GM19467 (cell line): ENCODE results near the gene ATP2C2.
"Not testable (repeated sequence)": the region's sequence is repeated elsewhere in the genome, so short reads cannot be mapped to it uniquely, and the experiment has no call there.

Experiments
- ATAC-seq: cut with Tn5 transposase; IDR thresholded peaks from one replicate; pipeline ENCODE4 v1.9.1; 2021; ENCODE audit warnings: mild to moderate bottlenecking, moderate library complexity; ENCODE audit not compliant: unreplicated experiment

The ATP2C2 gene

DNA sequence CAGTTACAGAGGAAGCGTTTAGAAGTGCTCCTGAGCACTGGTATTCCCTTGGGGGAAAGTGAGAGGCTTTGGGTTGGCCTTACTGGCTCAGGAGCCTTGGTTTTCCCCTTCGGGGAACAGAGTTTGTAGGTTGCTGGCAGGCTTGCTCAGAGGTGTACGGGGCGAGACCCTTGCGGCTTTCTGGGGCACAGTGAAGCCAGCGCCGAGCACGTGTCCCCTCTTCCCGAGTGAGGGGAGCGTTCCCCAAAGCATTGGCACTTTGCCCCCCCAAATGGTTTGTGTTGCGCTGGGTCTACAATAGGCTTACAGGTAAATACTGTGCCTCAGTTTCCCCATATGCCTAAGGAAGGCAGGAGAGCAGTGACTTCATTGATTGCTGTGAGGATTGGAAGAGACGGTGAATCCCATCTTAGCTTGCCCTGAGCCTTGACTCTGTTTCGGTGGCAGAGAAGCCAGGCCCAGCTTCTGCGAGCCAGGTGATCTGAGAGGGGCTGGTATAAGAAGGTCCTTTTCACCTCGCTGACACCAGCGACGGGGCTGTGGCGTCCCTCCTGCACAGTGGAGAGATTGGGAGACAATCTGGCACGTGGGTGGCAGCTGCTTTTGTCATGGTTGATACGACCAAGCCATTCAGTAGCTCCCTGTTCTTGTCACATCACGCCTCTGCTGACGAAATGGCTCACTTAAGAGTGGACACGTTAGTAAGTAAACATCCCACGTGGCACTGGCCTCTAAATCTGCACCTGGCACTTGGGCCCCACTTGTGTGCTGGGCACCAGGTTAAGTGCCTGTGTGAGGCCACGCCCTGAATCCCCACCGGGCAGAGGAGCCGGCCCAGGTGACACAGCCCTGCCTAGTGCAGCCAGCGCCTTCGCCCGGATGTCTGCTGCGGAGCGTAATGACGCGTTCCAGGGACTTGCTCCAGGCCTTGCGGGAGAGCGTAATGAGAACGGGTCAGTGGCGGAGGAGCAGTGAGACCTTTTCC is 81.1 kb downstream of the ATP2C2 start:
- ATAC-seq, result no peak

DNA sequence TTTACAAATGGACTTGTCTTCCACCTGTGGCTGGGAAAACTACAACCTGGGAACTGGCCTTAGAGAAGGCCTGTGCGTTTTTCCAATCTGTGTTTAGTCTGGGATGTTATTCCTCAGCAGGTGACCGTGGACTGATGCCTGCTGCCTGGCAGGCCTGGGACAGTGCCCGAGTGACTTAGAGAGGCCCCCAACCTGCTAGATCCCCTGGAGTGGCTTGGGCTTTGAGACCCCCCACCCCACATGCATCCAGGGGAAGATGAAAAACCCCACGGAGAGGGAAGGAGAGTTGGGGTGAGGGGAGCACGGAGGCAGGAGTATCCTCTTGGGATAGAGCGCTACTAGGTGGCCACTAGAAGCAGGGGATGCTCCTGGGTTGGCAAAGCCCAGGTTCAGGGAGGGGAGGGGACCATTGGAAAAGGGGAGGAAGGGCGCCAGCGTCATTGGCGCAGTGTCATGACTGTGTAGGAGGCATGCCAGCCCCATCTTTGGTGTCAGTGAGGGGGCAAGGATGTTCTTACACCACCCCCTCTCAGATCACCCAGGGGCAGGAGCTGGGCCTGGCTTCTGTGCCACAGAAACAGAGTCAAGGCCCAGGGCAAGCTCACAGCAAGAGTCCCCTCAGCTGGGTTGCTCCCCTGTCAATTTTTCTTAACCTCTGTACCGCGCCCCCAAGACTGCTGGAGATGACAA is 82.0 kb downstream of the ATP2C2 start:
- no peak for ATAC-seq

DNA sequence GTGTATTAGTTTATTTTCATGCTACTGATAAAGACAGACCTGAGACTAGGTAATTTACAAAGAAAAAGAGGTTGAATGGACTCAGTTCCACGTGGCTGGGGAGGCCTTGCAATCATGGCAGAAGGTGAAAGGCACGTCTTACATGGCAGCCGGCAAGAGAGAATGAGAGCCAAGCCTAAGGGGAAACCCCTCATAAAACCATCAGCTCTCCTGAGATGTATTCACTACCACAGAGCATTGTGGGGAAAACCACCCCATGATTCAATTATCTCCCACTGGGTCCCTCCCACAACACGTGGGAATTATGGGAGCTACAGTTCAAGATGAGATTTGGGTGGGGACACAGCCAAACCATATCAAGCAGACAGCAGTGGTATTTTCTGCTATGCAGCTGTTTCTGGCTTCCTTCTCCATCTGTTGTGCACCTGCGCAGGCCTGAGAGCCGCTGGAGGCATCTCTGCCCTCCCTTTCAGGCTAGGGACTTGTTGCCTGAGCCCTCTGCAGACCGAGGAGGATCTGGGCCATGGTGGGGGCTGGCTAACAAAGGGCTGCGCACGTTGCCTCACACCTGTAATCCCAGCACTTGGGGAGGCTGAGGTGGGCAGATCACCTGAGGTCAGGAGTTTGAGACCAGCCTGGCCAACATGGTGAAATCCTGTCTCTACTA is 82.8 kb downstream of the ATP2C2 start:
- not testable (repeated sequence) for ATAC-seq

DNA sequence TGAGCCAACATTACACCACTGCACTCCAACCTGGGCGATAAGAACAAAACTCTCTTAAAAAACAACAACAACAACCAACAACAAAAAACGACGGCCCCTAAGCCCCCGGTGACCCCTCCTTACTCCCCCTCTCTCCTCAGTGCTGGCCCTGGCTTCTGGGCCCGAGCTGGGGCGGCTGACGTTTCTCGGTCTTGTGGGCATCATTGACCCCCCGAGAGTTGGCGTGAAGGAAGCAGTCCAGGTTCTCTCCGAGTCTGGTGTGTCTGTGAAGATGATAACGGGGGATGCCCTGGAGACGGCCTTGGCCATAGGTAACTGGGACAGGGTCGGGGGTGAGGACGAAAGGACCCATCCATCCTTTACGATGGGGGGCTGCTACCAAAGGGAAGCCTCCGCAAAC is 83.4 kb downstream of the ATP2C2 start:
- no peak for ATAC-seq

DNA sequence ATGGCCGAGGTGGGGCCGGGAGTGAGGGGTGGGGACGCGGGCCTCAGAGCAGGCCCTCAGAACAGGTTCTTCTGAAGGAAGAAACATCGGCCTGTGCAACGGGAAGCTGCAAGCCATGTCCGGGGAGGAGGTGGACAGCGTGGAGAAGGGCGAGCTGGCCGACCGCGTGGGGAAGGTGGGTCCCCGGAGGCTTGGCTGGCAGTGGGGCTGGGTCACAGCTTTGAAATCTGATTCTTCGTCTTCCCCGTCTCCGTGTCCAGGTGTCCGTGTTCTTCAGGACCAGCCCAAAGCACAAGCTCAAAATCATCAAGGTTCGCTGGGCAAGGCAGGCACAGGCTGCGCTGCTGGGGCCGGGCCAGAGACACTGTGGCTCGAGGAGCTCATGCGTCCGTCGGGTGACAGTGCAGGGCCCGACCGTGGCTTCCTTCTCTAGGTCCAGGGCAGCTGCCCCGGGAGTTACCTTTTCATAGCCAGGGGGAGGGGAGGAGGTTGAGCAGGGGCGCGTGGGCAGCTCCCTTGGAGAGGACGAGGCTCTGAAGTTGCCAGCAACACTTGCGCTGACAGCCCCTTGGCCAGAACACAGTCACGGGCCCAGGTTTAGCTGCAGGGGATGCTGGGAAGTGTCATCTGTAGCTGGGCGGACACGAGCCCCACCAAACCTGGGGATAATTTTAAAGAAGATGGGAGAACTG is 84.9 kb downstream of the ATP2C2 start:
- no peak for ATAC-seq

DNA sequence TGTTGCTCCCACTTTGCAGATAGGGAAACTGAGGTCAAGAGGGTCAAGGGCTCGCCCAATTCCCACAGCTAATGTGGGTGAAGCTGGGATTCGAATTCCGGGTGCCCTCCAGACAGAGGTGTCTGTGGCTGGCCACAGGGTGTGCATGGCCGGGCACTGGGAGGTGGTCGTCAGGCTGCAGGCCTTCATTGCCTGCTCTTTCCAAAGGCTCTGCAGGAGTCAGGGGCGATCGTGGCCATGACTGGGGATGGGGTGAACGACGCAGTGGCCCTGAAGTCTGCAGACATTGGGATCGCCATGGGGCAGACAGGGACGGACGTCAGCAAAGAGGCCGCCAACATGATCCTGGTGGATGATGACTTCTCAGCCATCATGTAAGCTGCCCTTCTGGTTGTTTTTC is 86.3 kb downstream of the ATP2C2 start:
- no peak for ATAC-seq

DNA sequence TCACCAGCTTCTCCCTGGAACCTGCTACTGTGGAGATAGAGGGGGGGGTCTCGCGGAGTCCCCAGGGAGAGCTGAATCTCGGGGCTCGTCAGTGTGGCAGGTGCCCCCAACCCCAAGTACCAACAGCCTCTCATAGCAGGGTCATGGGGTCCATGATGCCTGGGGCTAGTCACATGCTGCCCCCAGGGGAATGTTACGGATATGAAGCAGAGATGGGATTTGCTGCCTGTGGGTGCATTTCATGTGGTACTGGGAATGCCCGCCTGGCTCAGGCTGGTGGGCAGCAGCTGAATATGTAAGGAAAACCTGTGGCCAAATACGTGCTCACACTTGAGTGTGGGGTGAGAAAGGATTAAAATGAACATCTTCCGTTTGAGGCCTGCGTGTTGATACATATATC is 86.7 kb downstream of the ATP2C2 start:
- ATAC-seq, result no peak

DNA sequence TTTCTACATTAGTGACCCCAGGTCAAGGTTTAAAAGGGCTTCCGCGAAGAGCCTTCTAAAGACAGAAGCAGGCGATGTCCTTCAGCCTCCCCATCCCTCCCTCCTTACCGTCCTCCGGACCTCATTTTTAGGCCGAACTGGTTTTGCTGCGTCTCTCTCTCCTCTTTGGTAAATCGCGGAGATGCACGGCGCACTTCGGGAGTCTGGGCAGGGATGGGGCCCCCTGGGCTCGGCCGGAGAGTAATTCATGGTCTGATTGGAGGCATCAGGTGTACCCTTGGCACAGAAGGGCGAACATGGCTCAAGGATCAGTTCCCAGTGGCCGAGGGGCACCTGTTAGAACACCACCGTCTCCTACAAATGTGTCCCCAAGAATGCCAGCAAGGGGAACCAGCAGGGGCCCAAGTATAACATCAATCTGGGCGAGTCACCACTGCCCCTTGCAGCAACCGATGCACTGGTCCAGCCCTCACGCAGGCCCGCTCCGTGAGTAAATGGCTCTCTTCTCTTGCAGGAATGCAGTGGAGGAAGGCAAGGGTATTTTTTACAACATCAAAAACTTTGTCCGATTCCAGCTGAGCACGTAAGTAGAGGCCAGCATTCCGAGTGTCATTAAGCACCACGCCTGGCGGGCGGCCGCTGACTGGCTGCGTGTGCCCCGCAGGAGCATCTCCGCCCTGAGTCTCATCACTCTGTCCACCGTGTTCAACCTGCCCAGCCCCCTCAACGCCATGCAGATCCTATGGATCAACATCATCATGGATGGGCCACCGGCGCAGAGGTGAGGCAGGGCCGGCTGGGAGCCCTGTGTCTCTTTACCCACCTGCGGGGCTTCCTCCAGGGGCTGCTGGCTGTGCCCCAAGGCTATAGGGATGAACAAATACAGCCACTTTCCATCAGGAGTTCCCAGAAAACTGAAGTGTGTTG is 90.5 kb downstream of the ATP2C2 start:
- ATAC-seq, result no peak

DNA sequence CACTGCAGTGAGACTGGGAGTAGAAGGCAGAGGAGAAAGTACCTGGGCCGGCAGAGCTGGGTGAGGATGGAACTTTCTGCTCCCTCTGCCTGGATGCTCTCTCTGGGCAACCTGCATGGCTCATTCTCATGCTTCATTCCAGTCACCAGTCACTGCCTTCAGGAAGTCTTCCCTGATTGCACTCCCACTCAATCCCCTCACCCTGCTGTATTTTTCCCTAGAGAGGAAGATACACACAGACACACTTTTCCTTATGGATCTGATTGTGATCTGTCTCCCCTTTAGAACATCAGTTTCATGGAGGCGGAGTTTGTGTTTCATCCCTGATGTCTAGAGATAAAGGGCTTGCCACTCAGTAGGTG is 91.2 kb downstream of the ATP2C2 start:
- ATAC-seq, result no peak

DNA sequence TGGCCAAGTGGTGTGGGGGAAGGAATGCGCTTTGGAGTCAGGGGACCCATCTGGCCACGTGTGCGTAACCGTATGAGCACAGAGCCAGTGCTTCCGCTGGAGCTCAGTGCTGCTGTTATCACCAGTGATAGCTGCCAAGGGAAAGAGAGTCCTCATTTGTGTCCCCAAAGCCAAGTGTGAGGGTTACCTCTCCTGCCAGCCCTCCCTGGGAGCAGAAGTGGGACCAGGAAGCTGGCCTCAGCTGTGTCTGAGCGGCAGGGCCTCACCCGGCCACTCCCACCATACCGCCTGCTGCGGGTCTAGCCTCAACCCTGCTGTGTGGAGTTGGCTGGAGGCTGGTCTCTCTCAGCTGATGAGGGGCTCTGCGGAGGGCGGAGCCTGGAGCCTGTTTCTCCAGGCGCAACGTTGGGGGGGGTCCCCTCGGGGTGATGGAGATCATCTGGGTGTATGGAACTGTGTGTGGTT is 91.6 kb downstream of the ATP2C2 start:
- no peak for ATAC-seq

DNA sequence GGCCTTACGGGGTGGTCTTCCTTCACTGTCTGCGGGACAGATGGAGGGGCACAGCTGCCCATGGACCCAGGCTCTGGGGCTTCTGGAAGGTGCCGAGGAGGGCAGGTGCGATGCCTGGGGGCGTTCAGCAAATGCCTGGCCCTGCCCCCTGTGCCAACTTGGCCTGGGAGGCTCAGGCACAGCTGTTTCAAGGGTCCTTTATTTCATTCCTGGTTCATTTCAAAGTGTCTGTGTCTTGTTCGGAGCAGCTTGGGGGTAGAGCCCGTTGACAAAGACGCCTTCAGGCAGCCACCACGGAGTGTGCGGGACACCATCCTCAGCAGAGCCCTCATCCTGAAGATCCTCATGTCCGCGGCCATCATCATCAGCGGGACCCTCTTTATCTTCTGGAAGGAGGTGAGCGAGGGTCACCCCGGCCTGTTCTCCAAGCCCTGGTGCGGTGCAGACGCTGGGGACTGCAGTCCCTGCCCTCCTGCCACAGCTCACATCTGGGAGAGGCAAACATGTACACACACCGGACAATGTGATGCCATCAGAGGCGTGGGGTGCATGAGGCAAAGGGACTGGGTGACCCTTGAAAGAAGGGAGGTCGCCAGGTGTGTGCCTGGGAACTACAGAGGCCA is 92.2 kb downstream of the ATP2C2 start:
- no peak for ATAC-seq

DNA sequence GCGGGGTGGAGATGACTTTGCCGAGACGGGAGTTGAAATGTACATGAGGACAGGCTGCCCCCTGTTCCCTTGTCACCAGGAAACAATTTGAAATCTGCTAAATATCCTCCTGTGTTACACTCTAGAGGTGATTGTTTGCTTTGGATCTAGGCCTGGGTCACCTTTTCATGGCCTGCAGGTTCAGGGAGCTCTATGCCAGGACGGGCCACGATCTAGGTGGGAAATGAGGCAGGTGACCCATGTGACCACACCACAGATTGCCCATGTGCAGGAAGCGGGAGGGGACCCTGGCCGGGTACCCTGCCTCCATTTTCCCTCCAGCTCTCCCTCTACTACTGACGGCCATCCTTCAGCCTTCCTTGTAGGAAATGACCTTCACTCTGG is 92.7 kb downstream of the ATP2C2 start:
- no peak for ATAC-seq

DNA sequence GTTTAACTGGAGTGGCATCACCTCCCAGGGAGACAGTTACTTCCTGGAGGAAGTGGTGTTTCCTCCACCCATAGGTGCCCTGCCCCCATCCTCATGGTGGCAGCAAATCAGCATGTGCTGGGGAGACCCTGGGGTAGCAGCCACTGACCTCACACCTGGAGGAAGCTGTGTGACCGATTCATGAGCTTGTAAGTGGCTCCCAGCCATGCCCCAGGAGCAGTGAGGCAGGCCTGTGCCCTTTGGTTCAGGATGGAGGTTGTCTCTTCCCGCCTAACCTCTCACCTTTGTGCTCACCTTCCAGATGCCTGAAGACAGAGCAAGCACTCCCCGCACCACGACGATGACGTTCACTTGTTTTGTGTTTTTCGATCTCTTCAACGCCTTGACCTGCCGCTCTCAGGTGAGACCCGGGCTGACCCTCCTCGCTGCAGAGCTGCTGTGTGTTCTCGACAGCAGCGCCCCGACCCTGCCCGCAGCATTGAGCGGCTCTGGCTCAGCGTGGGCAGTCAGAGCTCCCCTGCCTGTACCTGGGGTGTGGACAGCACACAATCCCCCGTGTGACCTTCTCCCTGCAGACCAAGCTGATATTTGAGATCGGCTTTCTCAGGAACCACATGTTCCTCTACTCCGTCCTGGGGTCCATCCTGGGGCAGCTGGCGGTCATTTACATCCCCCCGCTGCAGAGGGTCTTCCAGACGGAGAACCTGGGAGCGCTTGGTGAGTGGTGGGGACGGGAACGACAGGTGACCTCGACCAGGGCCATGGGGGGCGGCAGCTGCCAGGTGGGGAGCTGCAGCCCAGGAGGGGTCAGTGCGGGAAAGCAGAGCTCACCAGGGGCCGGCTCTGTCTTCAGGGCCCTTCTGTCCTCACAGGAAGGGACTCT is 93.3 kb downstream of the ATP2C2 start:
- ATAC-seq, result no peak

DNA sequence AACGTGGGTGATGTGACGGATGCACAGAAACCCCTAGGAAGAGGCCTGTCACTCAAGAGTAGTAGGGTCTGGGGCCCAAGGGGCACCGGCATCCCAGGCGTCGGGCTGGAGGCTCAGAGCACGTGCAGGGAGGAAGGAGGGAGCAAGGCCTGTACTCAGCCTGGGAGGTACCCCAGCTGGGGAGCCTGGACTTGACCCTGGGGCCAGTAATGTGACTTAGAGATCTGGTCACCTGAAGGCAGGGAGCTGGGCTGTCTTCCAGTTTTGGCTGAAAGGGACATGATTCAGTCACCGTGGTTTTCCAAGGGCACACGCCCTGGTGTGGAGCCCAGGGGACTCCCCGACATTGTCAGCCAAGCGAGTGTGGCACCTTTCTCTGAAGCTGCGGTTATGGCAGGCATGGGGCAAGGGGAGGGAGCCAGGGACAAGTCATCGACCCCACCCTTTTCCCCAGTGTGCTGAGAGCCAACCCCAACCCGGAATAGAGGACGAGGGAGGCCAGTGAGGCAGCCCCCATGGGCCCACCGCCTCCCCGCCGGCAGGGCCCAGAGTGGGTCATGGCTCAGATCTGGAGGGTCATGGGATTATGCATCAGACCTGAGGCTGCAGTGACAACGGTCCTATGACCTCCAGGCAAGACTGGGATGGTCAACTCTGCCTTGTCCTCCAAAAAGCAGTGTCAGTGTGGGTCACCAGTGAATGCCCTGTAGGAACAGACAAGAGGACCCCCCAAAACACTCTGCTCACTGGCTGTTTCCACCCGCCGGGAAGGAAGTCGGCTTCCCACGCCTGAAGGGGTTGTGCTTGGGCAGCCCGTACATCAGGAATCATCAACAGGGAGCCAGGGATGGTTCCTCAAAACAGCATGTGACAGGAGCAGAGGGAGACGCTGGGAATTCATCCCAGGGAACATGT is 94.2 kb downstream of the ATP2C2 start:
- no peak for ATAC-seq

DNA sequence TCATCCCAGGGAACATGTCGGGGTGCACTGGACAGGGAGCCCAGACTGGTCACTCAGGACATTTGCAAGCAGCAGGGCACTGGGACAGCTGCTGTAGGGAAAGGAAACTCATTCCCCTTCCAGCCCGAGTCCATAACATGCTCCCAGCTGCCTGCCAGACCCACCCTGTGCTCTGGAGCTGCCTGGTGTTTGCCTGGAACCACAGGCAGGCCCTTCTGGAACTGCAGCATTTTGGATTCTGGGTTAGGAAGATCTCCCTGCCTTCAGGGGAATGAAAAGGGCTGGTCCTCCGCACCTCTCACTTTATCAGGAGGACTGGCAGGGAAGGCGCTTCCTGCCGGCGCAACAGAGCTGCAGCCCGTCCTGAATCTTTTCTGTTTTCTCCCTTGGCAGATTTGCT is 94.9 kb downstream of the ATP2C2 start:
- ATAC-seq, result no peak

DNA sequence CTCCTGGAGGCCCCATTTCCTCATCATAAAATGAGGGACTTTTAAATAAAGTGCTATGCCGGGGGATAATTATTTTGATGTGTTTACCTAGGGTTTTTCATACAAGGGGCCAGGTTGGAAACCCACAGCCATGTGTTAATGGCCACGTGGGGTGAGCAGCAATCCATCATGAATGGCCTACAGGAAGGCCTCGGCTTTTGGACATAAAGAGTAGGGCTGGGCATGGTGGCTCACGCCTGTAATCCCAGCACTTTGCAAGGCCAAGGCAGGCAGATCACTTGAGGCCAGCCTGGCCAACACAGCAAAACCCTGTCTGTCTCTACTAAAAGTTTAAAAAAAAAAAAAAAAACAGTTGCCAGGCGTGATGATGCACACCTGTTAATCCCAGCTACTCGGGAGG is 95.8 kb downstream of the ATP2C2 start:
- no peak for ATAC-seq

DNA sequence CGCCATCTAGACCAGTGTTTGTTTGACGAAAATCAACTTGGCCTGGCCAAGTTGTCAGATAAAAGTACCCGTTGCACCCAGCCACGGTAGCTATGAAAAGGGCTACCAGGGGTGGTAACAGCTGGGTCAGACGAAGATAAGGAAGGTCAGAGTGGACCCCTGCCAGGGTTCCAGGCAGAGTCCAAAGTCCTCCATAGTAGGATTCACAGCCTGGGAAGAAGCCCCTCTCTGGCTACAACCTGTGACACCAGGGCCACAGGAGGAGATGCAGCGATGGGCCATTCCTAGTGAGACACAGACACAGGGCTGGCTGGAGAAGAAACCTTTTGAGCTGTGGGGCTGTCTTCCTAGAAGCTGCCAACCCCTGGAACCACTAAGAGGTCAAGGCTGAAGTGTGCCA is 96.8 kb downstream of the ATP2C2 start:
- ATAC-seq, result no peak

DNA sequence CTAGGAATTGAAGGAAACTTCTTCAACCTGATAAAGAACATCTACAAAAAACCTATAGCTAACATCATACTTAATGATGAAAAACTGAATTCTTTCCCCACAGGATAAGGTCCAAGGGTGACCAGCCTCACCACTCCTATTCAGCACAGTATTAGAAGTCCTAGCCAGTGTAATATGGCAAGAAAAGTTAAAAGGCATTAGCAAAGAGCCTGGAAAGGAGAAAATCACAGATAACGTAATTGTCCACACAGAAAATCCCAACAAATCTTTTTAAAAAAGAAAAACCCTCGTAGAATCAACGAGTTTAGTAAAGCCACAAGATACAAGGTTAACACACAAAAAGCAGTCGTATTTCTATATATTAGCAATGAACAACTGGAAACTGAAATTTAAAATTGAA is 98.4 kb downstream of the ATP2C2 start:
- no peak for ATAC-seq
